MM.1S (cell line): ENCODE data around the gene IFIT1B.
"Not testable (repeated sequence)": the region's sequence is repeated elsewhere in the genome, so short reads cannot be mapped to it uniquely, and the experiment has no call there.

Source experiments
- DNase-seq: peaks from one replicate; pipeline ENCODE4 v3.0.0-alpha.2; 2015
- H2AFZ ChIP-seq: fragments of 300-600 bp; sonication (generic); 2 replicates; pipeline ENCODE4 v1.6.0; 2016; ENCODE audit warnings: antibody characterized with exemption, low read length
- H3F3A ChIP-seq: fragments of 300-600 bp; sonication (generic); 2 replicates; pipeline ENCODE4 v1.6.1; 2016; ENCODE audit warnings: mild to moderate bottlenecking, antibody characterized with exemption, low read length, moderate library complexity, mixed read lengths; ENCODE audit not compliant: insufficient read depth
- H3K27ac ChIP-seq: fragments of 300-600 bp; sonication (generic); 2 replicates; pipeline ENCODE4 v1.5.1; 2016; ENCODE audit warnings: mild to moderate bottlenecking, low read length
- H3K27me3 ChIP-seq: fragments of 300-600 bp; sonication (generic); replicated peaks from 2 replicates; pipeline ENCODE4 v1.6.0; 2016; ENCODE audit warnings: low read length; ENCODE audit not compliant: insufficient read depth
- H3K36me3 ChIP-seq: fragments of 300-600 bp; sonication (generic); replicated peaks from 2 replicates; pipeline ENCODE4 v1.6.1; 2016; ENCODE audit warnings: mild to moderate bottlenecking, low read length, mixed read lengths; ENCODE audit not compliant: insufficient read depth
- H3K4me1 ChIP-seq: fragments of 300-600 bp; sonication (generic); 2 replicates; pipeline ENCODE4 v1.6.1; 2016; ENCODE audit warnings: low read length, mixed read lengths
- H3K4me2 ChIP-seq: fragments of 300-600 bp; sonication (generic); 2 replicates; pipeline ENCODE4 v1.6.0; 2016; ENCODE audit warnings: low read depth, low read length
- H3K4me3 ChIP-seq: fragments of 300-600 bp; sonication (generic); 2 replicates; pipeline ENCODE4 v1.5.1; 2016; ENCODE audit warnings: low read length, mixed read lengths
- H3K79me2 ChIP-seq: fragments of 300-600 bp; sonication (generic); 2 replicates; pipeline ENCODE4 v1.6.1; 2016; ENCODE audit warnings: mixed run types, low read length, mixed read lengths
- H3K9ac ChIP-seq: fragments of 300-600 bp; sonication (generic); 2 replicates; pipeline ENCODE4 v1.6.1; 2016; ENCODE audit warnings: low read length, mixed read lengths
- H3K9me2 ChIP-seq: fragments of 300-600 bp; sonication (generic); replicated peaks from 2 replicates; pipeline ENCODE4 v1.6.1; 2016; ENCODE audit warnings: mild to moderate bottlenecking, low read length, mixed read lengths; ENCODE audit not compliant: insufficient read depth
- H3K9me3 ChIP-seq: fragments of 300-600 bp; sonication (generic); replicated peaks from 2 replicates; pipeline ENCODE4 v1.6.1; 2016; ENCODE audit warnings: mild to moderate bottlenecking, low read length, mixed read lengths; ENCODE audit not compliant: insufficient read depth
- H4K20me1 ChIP-seq: fragments of 300-600 bp; sonication (generic); 2 replicates; pipeline ENCODE4 v1.6.1; 2016; ENCODE audit warnings: mild to moderate bottlenecking, low read length, moderate library complexity, mixed read lengths; ENCODE audit not compliant: insufficient read depth
- CTCF ChIP-seq: fragments of 300-600 bp; sonication (generic); IDR thresholded peaks from 2 replicates; pipeline ENCODE4 v1.5.1; 2016; ENCODE audit warnings: antibody characterized with exemption, low read length, mixed read lengths
- EZH2 ChIP-seq: fragments of 300-600 bp; sonication (generic); optimal IDR thresholded peaks from 2 replicates; pipeline ENCODE3; 2017; ENCODE audit warnings: low read depth, mild to moderate bottlenecking, antibody characterized with exemption, low read length, mixed read lengths
- EZH2phosphoT487 ChIP-seq: fragments of 300-600 bp; sonication (generic); IDR thresholded peaks from 2 replicates; pipeline ENCODE4 v1.6.1; 2018; ENCODE audit warnings: antibody characterized with exemption, low read length

The IFIT1B gene

DNA sequence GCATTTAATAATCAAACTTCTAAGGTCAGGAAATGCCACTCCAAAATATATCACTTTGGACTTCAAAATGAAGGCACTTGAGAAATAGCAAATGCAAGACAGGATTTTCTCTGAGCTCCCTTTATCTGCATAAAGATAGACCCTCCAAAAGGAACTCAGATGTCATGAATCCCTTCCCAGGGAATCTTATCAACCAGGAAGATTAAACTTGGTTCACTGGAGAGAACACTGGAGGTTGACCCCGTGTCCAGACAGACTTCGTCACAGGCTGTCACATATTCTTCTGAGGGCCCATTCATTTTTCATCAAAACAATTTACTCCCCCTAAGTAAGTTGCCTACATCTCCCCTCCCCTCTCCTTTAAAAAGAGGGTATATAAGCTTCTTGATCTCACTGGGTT lies 28.9 kb upstream of the IFIT1B start:
- Histone ChIP-seq H3K4me3 (no peak overlapping the region), H3K9me2 (no peaks in the 10 kb centered on the region), H3K27ac (no peak overlapping the region), H3K27me3 (no peaks in the 10 kb centered on the region), H2AFZ (no peak overlapping the region), H3K9ac (no peak overlapping the region), H4K20me1 (no peaks in the 10 kb centered on the region), H3K4me1 (peaks cover 25% of the 10 kb centered on the region), H3K36me3 (no peaks in the 10 kb centered on the region), H3K9me3 (no peaks in the 10 kb centered on the region), H3K4me2 (no peak overlapping the region), H3K79me2 (no peaks in the 10 kb centered on the region), H3F3A (peaks cover 22% of the 10 kb centered on the region)
- no peak for DNase-seq
- TF ChIP-seq CTCF (no peak), EZH2phosphoT487 (no peak), EZH2 (no peak)

DNA sequence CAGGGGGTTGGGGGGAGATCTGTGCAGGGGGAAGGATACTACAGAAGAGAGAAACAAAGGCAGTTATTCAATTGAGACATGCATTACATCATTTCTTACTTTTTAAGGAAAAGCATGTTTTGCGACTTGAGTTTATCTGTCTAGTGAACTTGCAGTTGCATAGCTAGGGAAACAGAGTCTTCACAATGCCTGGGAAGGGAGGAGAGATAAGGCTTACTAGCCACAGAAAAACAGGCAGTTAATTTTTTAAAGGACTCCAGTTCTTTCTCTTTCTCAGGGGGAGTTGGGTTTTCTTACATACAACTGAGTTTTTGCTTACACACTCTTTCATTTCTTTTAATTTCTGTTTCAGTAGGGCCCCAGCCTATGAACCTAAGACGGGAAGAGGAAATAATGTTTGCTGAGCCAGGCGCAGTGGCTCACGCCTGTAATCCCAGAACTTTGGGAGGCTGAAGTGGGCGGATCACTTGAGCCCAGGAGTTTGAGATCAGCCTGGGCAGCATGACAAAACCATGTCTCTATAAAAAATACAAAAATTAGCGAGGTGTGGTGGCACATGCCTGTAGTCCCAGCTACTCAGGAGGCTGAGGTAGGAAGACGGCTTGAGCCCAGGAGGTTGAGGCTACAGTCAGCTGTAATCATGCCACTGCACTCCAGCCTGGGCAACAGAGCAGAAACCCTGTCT lies 27.1 kb upstream of the IFIT1B start:
- peaks cover 28% of the 10 kb centered on the region for H3K4me1 ChIP-seq
- peak overlapping the region; percentile 84 for H3K27ac ChIP-seq
- peak overlapping the region; percentile 51; the same call in 1 of the 2 replicates for H3K9ac ChIP-seq

GRCh38 chr10:89351412-89351779 lies 26.5 kb upstream of the IFIT1B start:
- no peaks in the 10 kb centered on the region for H4K20me1 ChIP-seq
- no peaks in the 10 kb centered on the region for H3K27me3 ChIP-seq
- peak overlapping the region; percentile 74 for H3K4me2 ChIP-seq
- H3K9ac ChIP-seq = peak overlapping the region; percentile 51
- no peaks in the 10 kb centered on the region for H3K79me2 ChIP-seq
- TF ChIP-seq EZH2 = no peak
- TF ChIP-seq CTCF = no peak
- TF ChIP-seq EZH2phosphoT487 = no peak
- H3K9me3 ChIP-seq = no peaks in the 10 kb centered on the region
- H2AFZ ChIP-seq = no peak overlapping the region
- H3K4me3 ChIP-seq = peak overlapping the region; percentile 42
- peaks cover 22% of the 10 kb centered on the region for H3F3A ChIP-seq
- H3K36me3 ChIP-seq = no peaks in the 10 kb centered on the region
- H3K4me1 ChIP-seq = peaks cover 28% of the 10 kb centered on the region
- peak overlapping the region; percentile 84 for H3K27ac ChIP-seq
- DNase-seq = peak; percentile 73
- no peaks in the 10 kb centered on the region for H3K9me2 ChIP-seq

More for the DNA sequence above, 27.1 kb upstream of the IFIT1B start:
- H3K79me2 ChIP-seq, H3K36me3 ChIP-seq, H4K20me1 ChIP-seq, H3K9me2 ChIP-seq, H3K9me3 ChIP-seq, H2AFZ ChIP-seq, H3K27me3 ChIP-seq: not testable (repeated sequence)
- Histone ChIP-seq H3K4me2 (peak overlapping the region; percentile 74; the same call in 1 of the 2 replicates), H3F3A (peaks cover 22% of the 10 kb centered on the region), H3K4me3 (peak overlapping the region; percentile 42)
- DNase-seq = peak; percentile 66
